ENCODE measurements around the gene CCDC57.
"Not testable (repeated sequence)": the region's sequence is repeated elsewhere in the genome, so short reads cannot be mapped to it uniquely, and the experiment has no call there.

The CCDC57 gene

DNA sequence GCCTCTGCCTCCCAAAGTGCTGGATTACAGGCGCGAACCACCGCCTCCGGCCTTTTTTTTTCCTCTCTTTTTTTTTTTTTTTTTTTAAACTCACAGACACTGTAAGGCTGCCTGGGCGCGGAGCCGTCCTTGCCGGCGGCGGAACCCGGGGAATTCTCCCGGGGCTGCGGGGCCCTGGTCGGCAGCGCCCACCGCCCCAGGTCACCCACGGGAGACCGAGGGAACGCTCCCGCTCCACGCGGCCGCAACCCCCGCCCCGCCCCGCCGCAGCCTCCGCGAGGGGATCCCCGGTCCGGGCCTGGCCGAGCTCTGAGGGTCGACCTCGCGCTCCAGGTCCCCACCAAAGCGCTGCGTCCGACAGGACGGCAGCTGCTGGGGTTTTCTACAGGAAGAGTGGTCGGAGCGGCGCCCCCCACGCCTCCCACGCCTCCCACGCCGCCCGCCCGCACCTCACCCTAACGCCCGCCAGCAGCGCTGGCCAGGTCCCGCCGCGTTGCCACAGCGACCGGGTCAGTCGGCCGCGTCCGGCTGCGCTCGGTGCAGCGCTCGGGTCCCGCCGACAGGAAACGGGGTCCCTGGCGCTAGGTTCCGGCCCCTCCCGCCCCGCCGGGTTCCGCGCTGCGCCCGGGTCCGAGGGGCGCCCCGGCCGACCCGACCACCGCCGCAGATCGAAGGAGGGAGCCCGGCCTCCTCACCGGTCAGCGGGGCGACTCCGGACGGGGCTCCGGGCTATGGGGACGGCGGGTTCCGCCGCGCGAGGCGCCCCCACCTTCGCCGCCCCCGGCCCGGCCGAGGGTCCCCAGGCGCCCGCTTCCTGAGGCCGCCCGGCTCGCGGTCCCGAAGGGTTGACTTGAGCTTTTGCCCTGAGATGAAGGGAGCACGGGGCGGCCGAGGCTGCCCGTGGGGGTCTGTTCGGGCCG lies at the start of gene CCDC57:
TSS of gene CCDC57 (minus strand) at position 512 of the 920 bp plus-strand sequence. CDS start 10,898 bp downstream, outside the sequence.
- H3K4me1 ChIP-seq (ENCODE audit: insufficient read depth, low read length): peaks cover 12% of the 10 kb centered on the region
- peak within 1 kb of the TSS; percentile 98 for H2AFZ ChIP-seq (ENCODE audit: low read depth, low read length)
- no peaks in the 10 kb centered on the region for H3K27me3 ChIP-seq (ENCODE audit: insufficient read depth, low read length)
- no peaks in the 10 kb centered on the region for H3K9me3 ChIP-seq (ENCODE audit: low read length)
- H3K36me3 ChIP-seq (ENCODE audit: insufficient read depth, low read length): no peaks in the 10 kb centered on the region
- H3K4me3 ChIP-seq (ENCODE audit: low read length): peak within 1 kb of the TSS; percentile 67

DNA sequence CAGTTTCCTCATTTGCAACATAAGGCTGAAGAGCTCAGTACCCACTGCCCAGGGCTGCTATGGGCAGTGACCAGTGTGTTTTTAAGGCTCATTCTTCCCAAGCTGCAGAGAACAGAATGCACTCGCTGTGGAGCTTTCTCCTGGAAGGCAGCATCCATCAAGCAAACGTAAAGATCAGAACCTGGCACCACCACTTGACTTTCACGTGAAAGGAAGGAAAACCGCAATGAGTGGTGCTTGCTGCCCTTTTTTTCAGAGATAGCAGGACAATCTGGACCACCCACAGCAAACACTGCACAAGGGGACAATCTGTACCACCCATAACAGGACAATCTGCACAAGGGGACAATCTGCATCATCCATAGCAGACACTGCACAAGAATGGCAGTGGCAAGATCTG lies 49.7 kb upstream of the CCDC57 start:
- H3K4me1 ChIP-seq (ENCODE audit: insufficient read depth, low read length): no peaks in the 10 kb centered on the region
- H3K27me3 ChIP-seq (ENCODE audit: insufficient read depth, low read length): no peaks in the 10 kb centered on the region
- peaks cover 3% of the 10 kb centered on the region for H3K9me3 ChIP-seq (ENCODE audit: low read length)
- H3K4me3 ChIP-seq (ENCODE audit: low read length): no peak overlapping the region
- no peak overlapping the region for H2AFZ ChIP-seq (ENCODE audit: low read depth, low read length)
- peaks cover 93% of the 10 kb centered on the region for H3K36me3 ChIP-seq (ENCODE audit: insufficient read depth, low read length)

- not testable (repeated sequence) for H3K4me1 ChIP-seq (ENCODE audit: insufficient read depth, low read length); H3K27me3 ChIP-seq (ENCODE audit: insufficient read depth, low read length); H2AFZ ChIP-seq (ENCODE audit: low read depth, low read length); H3K9me3 ChIP-seq (ENCODE audit: low read length); H3K4me3 ChIP-seq (ENCODE audit: low read length)
- H3K36me3 ChIP-seq (ENCODE audit: insufficient read depth, low read length): peaks cover 95% of the 10 kb centered on the region
These were observed 47.6 kb upstream of the CCDC57 start for GRCh38 chr17:82259972-82260961.

- Histone ChIP-seq H2AFZ (ENCODE audit: low read depth, low read length) (no peak overlapping the region), H3K4me1 (ENCODE audit: insufficient read depth, low read length) (no peaks in the 10 kb centered on the region), H3K36me3 (ENCODE audit: insufficient read depth, low read length) (peaks cover 83% of the 10 kb centered on the region), H3K4me3 (ENCODE audit: low read length) (no peak overlapping the region), H3K27me3 (ENCODE audit: insufficient read depth, low read length) (no peaks in the 10 kb centered on the region), H3K9me3 (ENCODE audit: low read length) (peaks cover 3% of the 10 kb centered on the region)
These were observed 45.9 kb upstream of the CCDC57 start for GRCh38 chr17:82258555-82258954.

DNA sequence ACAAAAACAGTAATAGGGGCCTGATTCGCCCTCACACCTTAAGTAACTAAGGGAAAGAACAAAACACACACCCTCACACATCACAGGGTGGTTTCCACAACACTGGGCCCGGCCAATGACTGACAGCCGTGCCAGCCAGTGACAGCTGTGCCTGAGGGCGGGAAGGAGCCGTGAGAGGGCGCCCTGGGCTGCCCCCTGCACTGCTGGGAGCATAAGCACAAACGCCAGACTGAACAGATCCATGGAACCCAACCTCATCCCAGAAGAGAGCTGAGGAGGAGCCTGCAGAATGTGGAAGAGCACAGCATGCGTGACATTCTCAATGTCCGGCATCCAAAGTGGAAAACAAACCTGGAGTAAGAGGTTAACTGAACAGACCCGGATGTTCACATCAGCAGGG lies 44.8 kb upstream of the CCDC57 start:
- H3K27me3 ChIP-seq (ENCODE audit: insufficient read depth, low read length): no peaks in the 10 kb centered on the region
- no peak overlapping the region for H3K4me3 ChIP-seq (ENCODE audit: low read length)
- H3K9me3 ChIP-seq (ENCODE audit: low read length): peaks cover 3% of the 10 kb centered on the region
- no peaks in the 10 kb centered on the region for H3K4me1 ChIP-seq (ENCODE audit: insufficient read depth, low read length)
- no peak overlapping the region for H2AFZ ChIP-seq (ENCODE audit: low read depth, low read length)
- peaks cover 83% of the 10 kb centered on the region for H3K36me3 ChIP-seq (ENCODE audit: insufficient read depth, low read length)

GRCh38 chr17:82256242-82256885 lies 43.7 kb upstream of the CCDC57 start:
- H3K36me3 ChIP-seq (ENCODE audit: insufficient read depth, low read length): peaks cover 81% of the 10 kb centered on the region
- H3K27me3 ChIP-seq (ENCODE audit: insufficient read depth, low read length): no peaks in the 10 kb centered on the region
- no peak overlapping the region for H2AFZ ChIP-seq (ENCODE audit: low read depth, low read length)
- no peak overlapping the region for H3K4me3 ChIP-seq (ENCODE audit: low read length)
- no peaks in the 10 kb centered on the region for H3K4me1 ChIP-seq (ENCODE audit: insufficient read depth, low read length)
- H3K9me3 ChIP-seq (ENCODE audit: low read length): peaks cover 3% of the 10 kb centered on the region

GRCh38 chr17:82255402-82255972 lies 42.8 kb upstream of the CCDC57 start:
- Histone ChIP-seq H3K9me3 (ENCODE audit: low read length) (peaks cover under 1% of the 10 kb centered on the region), H3K4me1 (ENCODE audit: insufficient read depth, low read length) (no peaks in the 10 kb centered on the region), H3K36me3 (ENCODE audit: insufficient read depth, low read length) (peaks cover 81% of the 10 kb centered on the region), H3K27me3 (ENCODE audit: insufficient read depth, low read length) (no peaks in the 10 kb centered on the region), H3K4me3 (ENCODE audit: low read length) (no peak overlapping the region), H2AFZ (ENCODE audit: low read depth, low read length) (no peak overlapping the region)

DNA sequence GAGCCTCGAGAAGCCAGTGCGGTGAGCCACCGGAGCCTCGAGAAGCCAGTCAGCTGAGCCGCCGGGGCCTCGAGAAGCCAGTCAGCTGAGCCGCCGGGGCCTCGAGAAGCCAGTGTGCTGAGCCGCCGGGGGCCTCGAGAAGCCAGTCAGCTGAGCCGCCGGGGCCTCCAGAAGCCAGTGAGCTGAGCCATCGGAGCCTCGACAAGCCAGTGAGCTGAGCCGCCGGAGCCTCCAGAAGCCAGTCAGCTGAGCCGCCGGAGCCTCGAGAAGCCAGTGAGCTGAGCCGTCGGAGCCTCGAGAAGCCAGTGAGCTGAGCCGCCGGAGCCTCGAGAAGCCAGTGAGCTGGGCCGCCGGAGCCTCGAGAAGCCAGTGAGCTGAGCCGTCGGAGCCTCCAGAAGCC lies 42.1 kb upstream of the CCDC57 start:
- H2AFZ ChIP-seq (ENCODE audit: low read depth, low read length); H3K4me3 ChIP-seq (ENCODE audit: low read length); H3K4me1 ChIP-seq (ENCODE audit: insufficient read depth, low read length); H3K27me3 ChIP-seq (ENCODE audit: insufficient read depth, low read length); H3K9me3 ChIP-seq (ENCODE audit: low read length): not testable (repeated sequence)
- H3K36me3 ChIP-seq (ENCODE audit: insufficient read depth, low read length): peaks cover 81% of the 10 kb centered on the region

DNA sequence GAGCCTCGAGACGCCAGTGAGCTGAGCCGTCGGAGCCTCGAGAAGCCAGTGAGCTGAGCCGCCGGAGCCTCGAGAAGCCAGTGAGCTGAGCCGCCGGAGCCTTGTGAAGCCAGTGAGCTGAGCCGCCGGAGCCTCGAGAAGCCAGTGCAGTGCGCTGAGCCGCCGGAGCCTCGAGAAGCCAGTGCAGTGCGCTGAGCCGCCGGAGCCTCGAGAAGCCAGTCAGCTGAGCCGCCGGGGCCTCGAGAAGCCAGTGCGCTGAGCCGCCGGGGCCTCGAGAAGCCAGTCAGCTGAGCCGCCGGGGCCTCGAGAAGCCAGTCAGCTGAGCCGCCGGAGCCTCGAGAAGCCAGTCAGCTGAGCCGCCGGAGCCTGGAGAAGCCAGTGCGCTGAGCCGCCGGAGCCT lies 41.5 kb upstream of the CCDC57 start:
- H3K9me3 ChIP-seq (ENCODE audit: low read length); H3K27me3 ChIP-seq (ENCODE audit: insufficient read depth, low read length); H3K4me3 ChIP-seq (ENCODE audit: low read length); H3K4me1 ChIP-seq (ENCODE audit: insufficient read depth, low read length); H2AFZ ChIP-seq (ENCODE audit: low read depth, low read length): not testable (repeated sequence)
- H3K36me3 ChIP-seq (ENCODE audit: insufficient read depth, low read length): peaks cover 81% of the 10 kb centered on the region

DNA sequence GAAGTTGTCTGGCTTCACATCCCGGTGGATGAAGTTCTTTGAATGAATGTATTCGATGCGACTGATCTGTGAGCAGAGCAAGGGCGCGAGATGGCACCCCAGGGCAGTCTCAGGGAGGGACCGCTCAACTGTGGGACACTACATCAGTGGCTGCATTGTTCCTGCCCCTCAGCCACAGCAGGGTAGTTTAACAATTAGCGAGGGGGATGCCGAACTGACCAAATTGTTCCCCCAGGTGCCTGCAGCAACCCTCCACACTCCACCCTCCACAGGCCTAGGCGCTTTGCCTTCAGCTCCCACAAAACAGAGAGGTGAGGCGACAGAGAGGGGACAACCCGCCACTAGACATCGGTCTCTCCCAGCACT lies 40.5 kb upstream of the CCDC57 start:
- H3K9me3 ChIP-seq (ENCODE audit: low read length): no peaks in the 10 kb centered on the region
- no peak overlapping the region for H3K4me3 ChIP-seq (ENCODE audit: low read length)
- H3K4me1 ChIP-seq (ENCODE audit: insufficient read depth, low read length): no peaks in the 10 kb centered on the region
- H3K36me3 ChIP-seq (ENCODE audit: insufficient read depth, low read length): peaks cover 81% of the 10 kb centered on the region
- no peaks in the 10 kb centered on the region for H3K27me3 ChIP-seq (ENCODE audit: insufficient read depth, low read length)
- H2AFZ ChIP-seq (ENCODE audit: low read depth, low read length): no peak overlapping the region

- Histone ChIP-seq H3K36me3 (ENCODE audit: insufficient read depth, low read length) (peaks cover 83% of the 10 kb centered on the region), H2AFZ (ENCODE audit: low read depth, low read length) (no peak overlapping the region), H3K4me3 (ENCODE audit: low read length) (no peak overlapping the region), H3K4me1 (ENCODE audit: insufficient read depth, low read length) (no peaks in the 10 kb centered on the region), H3K9me3 (ENCODE audit: low read length) (no peaks in the 10 kb centered on the region), H3K27me3 (ENCODE audit: insufficient read depth, low read length) (no peaks in the 10 kb centered on the region)
These were observed 40.0 kb upstream of the CCDC57 start for GRCh38 chr17:82252511-82253178.

DNA sequence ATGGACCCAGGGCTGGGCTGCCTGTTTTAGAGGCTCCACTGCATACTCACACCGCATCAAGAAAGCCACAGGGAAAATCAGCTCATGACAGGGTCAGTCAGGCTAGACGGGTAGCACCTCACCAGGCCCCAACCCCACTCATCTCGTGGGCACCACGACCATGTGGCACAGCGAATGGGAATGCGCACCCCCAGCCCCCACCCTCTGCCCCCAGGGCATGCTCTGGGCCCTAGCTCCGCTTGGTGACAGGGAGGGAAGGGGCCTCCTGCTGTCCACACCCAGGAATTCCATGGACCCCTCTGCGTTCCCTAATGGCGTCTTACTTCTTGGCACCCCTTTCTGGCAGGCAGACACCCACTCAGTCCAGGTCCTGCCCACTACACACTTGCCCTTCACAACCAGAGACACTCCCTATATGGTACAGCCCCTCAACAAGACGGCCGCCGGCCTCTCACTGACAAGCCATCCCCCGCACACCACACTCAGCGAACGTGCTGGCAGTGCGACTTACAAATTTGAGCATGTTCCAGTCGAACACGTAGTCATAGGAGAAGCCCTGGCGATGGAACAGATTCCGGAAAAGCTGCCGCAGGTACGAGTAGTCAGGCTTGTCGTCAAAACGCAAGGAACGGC lies 38.3 kb upstream of the CCDC57 start:
- no peaks in the 10 kb centered on the region for H3K9me3 ChIP-seq (ENCODE audit: low read length)
- no peak overlapping the region for H2AFZ ChIP-seq (ENCODE audit: low read depth, low read length)
- no peak overlapping the region for H3K4me3 ChIP-seq (ENCODE audit: low read length)
- H3K27me3 ChIP-seq (ENCODE audit: insufficient read depth, low read length): no peaks in the 10 kb centered on the region
- no peaks in the 10 kb centered on the region for H3K4me1 ChIP-seq (ENCODE audit: insufficient read depth, low read length)
- H3K36me3 ChIP-seq (ENCODE audit: insufficient read depth, low read length): peaks cover 84% of the 10 kb centered on the region

Data from neuron (in vitro differentiated cells).